Lung (tissue), 12 donors: ENCODE data around the gene POC1A. TPM values are rescaled to one million over a fixed set of nuclear protein-coding genes. Genes with fewer than 3 reads are reported as not detected.

Experiments used
- ATAC-seq: fragments of 200-7000 bp; cut with Tn5 transposase; one replicate; pipeline ENCODE4 v1.9.1; 2020; ENCODE audit warnings: moderate number of reproducible peaks; ENCODE audit not compliant: insufficient read depth, low FRiP score
- DNase-seq, 3 donors: peaks; one replicate each; pipeline ENCODE4 v3.0.0-alpha.2; 2013 to 2017
- H3K27ac ChIP-seq, 2 donors: one replicate each; pipeline ENCODE4 v1.5.1; 2013; ENCODE audit warnings: mild to moderate bottlenecking in 2 of 2, moderate library complexity in 2 of 2, control low read depth in 1 of 2, inconsistent platforms in 1 of 2, low read depth in 1 of 2, low read length in 1 of 2
- H3K27me3 ChIP-seq, 3 donors: one replicate each; pipeline ENCODE4 v1.5.1; 2013; ENCODE audit warnings: low read length in 2 of 3; ENCODE audit not compliant: control insufficient read depth in 3 of 3, insufficient read depth in 3 of 3
- H3K36me3 ChIP-seq, 4 donors: one replicate each; pipeline ENCODE4 v1.5.1; 2013; ENCODE audit warnings: low read length in 4 of 4, mild to moderate bottlenecking in 1 of 4, moderate library complexity in 1 of 4; ENCODE audit not compliant: control insufficient read depth in 4 of 4, insufficient read depth in 4 of 4
- H3K4me1 ChIP-seq, 5 donors: one replicate each; pipeline ENCODE4 v1.5.1; 2013; ENCODE audit warnings: low read length in 5 of 5, mild to moderate bottlenecking in 2 of 5, moderate library complexity in 1 of 5; ENCODE audit not compliant: control insufficient read depth in 5 of 5, insufficient read depth in 5 of 5
- H3K4me3 ChIP-seq: one replicate; pipeline ENCODE4 v1.5.1; 2013; ENCODE audit warnings: mild to moderate bottlenecking, control low read depth, moderate library complexity
- H3K9ac ChIP-seq, 2 donors: one replicate each; pipeline ENCODE4 v1.5.1; 2013; ENCODE audit warnings: low read length in 2 of 2, control low read depth in 1 of 2; ENCODE audit not compliant: insufficient read depth in 1 of 2
- H3K9me3 ChIP-seq, 4 donors: one replicate each; pipeline ENCODE4 v1.5.1; 2013; ENCODE audit warnings: low read length in 3 of 4, mild to moderate bottlenecking in 1 of 4, moderate library complexity in 1 of 4; ENCODE audit not compliant: control insufficient read depth in 4 of 4, insufficient read depth in 3 of 4
- CTCF ChIP-seq: IDR thresholded peaks from 2 replicates; pipeline ENCODE4 v1.5.1; 2012; ENCODE audit warnings: mild to moderate bottlenecking; ENCODE audit errors: control extremely low read depth, extremely low read depth
- WGBS, 2 donors: extraction: QIAGEN DNeasy Blood & Tissue Kit; methylation state at CpG; one replicate each; pipeline ENCODE4 v1.1.7; 2013; 5-methylcytosine and 5-hydroxymethylcytosine counted together
- polyA plus RNA-seq, 2 donors: library from polyadenylated mRNA; stranded (reverse); fragments of 200-250 nt; gene quantifications; one replicate each; pipeline ENCODE4 v1.2.1, GENCODE V29; 2013
- total RNA-seq, 2 donors: library from RNA; depleted of rRNA in 1 of 2; stranded (reverse); fragments of >200 nt in 1 of 2; gene quantifications; one replicate each; pipeline ENCODE4 v1.2.1, GENCODE V29; 2014 to 2021
- donor health status: control.
- donor health status: control.
- donor health status: Bipolar disorder and iron deficiency.
- donor health status: healthy.
- donor health status: DM: yes; HTN: yes; CAD: no.

Gene POC1A
- total and polyA plus RNA-seq, 4 donors, result 2.3 to 5.4 (median 4.0) TPM

GRCh38 chr3:52093756-52094545 lies 60.3 kb downstream of the POC1A start:
- H3K36me3 ChIP-seq, result no peaks in the 10 kb centered on the region
- peaks cover 5 to 35% (median 17%) of the 10 kb centered on the region in 5 donors for H3K4me1 ChIP-seq
- no peaks in the 10 kb centered on the region for H3K27me3 ChIP-seq
- no peak for TF ChIP-seq CTCF
- ATAC-seq, result no peak
- DNase-seq, result no peak
- no peak overlapping the region for H3K27ac ChIP-seq
- 93 to 99% methylated on average over 7 of the region's 7 CpGs for WGBS, 2 donors
- no peak overlapping the region for H3K4me3 ChIP-seq
- no peaks in the 10 kb centered on the region for H3K9me3 ChIP-seq
- no peak overlapping the region for H3K9ac ChIP-seq

GRCh38 chr3:52092891-52093290 lies 61.3 kb downstream of the POC1A start:
- H3K9ac ChIP-seq, result no peak overlapping the region
- no peak overlapping the region for H3K27ac ChIP-seq
- 92 to 99% methylated on average over 7 of the region's 7 CpGs for WGBS, 2 donors
- no peaks in the 10 kb centered on the region for H3K9me3 ChIP-seq
- H3K4me1 ChIP-seq, result peaks cover 0 to 41% (median 18%) of the 10 kb centered on the region in 5 donors
- TF ChIP-seq CTCF, result no peak
- no peak overlapping the region for H3K4me3 ChIP-seq
- no peaks in the 10 kb centered on the region for H3K36me3 ChIP-seq
- ATAC-seq (no peak), DNase-seq (no peak)
- H3K27me3 ChIP-seq, result no peaks in the 10 kb centered on the region

- Histone ChIP-seq H3K27me3 (no peaks in the 10 kb centered on the region), H3K4me3 (no peak overlapping the region), H3K36me3 (no peaks in the 10 kb centered on the region), H3K27ac (no peak overlapping the region), H3K4me1 (peaks cover 0 to 41% (median 20%) of the 10 kb centered on the region in 5 donors), H3K9me3 (no peaks in the 10 kb centered on the region), H3K9ac (no peak overlapping the region)
- TF ChIP-seq CTCF, result no peak
- no peak for ATAC-seq
- no peak for DNase-seq
- WGBS, 2 donors, result 75 to 85% methylated on average over 1 of the region's 1 CpG
Observed at GRCh38 chr3:52092271-52092660, 62.0 kb downstream of the POC1A start.
